ENCODE measurements around the gene C6orf163.

GRCh38 chr6:87384449-87384848, 39.8 kb downstream of the C6orf163 start:
- no peak for TF ChIP-seq SMC3 (IDR thresholded peaks at IDR 0.05; ENCODE audit: low read depth, low read length)
- TF ChIP-seq MAFK (IDR thresholded peaks at IDR 0.05; ENCODE audit: low read depth, low read length): no peak
- TF ChIP-seq CTCF (conservative IDR thresholded peaks at IDR 0.05; ENCODE audit: low read depth, low read length): no peak
- TF ChIP-seq RAD21 (IDR thresholded peaks at IDR 0.05; ENCODE audit: low read length): no peak
- TF ChIP-seq POLR2A (IDR thresholded peaks at IDR 0.05; ENCODE audit: low read depth, low read length): no peak
- no peak for TF ChIP-seq MXI1 (IDR thresholded peaks at IDR 0.05; ENCODE audit: borderline replicate concordance, low read depth, low read length)

Measured in IMR-90 (cell line).